Activated naive CD4-positive, alpha-beta T cell treated with Interleukin-2 at 50 U/mL for 16 hours (primary cell): ENCODE data around the gene MED9.
"Not testable (repeated sequence)": the region's sequence is repeated elsewhere in the genome, so short reads cannot be mapped to it uniquely, and the experiment has no call there.

Experiments used
- DNase-seq: peaks from one replicate; pipeline ENCODE4 v3.0.0-alpha.2; 2020

The MED9 gene

DNA sequence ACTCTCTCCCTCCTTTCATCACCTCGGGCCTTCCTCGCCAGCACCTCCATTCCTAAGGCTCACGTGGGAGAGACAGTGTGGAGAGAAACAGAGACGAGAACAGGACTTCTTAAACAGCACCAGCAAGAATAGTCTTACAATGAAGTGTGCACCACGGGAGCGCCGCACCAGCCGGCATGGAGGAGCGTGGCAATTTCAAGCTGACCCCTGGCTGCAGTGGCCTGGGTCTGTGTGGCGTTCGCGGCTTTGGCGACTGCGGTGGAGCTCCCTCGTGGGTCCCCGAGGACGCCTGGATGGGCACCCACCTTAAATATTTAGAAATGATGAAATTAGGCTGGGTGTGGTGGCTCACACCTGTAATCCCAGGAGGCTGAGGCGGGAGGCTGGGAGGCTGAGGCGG, 20.5 kb upstream of the MED9 start:
- no peak for DNase-seq

DNA sequence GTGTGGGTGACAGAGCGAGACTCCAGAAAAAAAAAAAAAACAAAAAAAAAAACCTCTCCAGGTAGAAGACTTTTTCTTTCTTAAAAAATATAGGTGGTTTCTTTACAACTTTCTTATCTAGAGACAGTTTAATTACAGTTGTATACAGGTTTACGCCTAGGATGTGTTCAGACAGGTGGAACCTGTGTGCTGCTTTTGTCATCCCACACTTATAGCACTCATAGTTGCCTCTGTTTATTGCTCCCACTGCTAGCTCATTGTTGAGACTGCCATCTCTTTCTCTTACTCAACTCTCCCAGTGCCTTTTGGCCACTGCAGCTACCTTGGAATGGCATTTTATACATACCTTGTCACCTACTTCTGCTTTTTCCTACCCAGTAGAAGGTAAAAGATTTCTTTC, 19.1 kb upstream of the MED9 start:
- DNase-seq, result no peak

DNA sequence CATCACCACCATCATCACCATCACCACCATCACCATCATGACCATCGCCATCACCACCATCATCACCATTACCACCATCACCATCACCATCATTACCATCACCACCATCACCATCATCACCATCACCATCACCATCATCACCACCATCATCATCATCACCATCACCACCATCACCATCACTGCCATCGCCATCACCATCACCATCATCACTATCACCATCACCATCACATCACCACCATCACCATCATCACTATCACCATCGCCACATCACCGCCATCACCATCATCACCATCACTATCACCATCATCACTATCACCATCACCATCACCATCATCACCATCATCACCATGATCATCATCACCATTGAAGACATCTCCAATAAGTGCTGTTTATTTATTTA, 16.8 kb upstream of the MED9 start:
- DNase-seq, result no peak

DNA sequence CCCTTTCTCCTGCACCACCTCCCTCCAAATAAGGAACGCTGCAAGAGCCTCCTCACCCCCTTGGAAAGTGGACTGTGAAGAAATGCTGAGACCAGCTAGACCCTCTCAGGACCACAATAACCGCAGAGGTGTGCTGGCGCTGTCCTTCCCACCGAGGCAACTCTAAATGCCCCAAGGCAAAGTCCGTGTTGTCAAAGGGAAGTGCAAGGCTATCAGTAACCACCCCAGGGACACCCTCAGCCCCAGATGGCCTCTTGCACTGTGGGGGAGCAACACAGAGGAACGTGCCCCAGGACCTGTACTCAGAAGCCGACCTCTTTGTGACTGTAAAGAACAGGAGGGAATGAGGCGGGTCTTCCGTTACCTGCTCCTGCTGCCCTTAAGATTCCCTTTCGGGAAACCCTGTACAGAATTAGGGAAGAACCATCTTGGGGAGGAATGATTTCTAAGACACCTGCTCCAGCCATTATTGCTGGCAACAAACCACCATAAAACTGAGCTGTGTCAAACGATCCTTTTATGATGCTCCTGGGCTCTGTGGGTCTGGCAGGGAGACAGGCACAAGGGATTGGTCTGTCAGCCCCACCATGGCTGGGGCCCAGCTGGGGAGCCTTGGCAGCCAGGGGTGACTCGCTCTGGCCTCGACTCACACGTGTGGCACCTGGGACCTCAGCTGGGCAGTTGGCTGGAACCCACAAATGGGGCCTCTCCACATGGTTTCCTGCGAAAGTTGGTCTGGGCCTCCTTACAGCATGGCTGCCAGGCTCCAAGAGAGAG, 14.6 kb upstream of the MED9 start:
- DNase-seq, result no peak

DNA sequence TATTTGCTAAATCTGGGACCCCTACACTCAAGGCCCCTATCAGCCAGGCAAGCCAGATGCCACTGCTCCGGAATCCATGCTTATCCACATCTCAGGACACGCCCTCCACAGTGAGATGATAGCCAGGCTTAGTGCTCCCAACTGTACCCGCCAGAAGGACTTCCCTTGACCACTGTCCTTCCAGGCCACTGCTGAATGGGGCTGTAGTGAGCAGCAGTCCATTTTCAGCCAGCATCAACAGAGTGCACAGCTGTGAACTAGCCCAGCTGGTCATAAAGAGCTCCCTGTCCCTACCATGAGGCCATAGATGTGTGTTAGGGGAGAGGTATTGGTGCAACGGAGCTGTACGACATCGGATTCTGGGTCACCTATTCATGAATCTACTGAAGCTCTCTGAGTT, 13.0 kb upstream of the MED9 start:
- DNase-seq, result no peak

DNA sequence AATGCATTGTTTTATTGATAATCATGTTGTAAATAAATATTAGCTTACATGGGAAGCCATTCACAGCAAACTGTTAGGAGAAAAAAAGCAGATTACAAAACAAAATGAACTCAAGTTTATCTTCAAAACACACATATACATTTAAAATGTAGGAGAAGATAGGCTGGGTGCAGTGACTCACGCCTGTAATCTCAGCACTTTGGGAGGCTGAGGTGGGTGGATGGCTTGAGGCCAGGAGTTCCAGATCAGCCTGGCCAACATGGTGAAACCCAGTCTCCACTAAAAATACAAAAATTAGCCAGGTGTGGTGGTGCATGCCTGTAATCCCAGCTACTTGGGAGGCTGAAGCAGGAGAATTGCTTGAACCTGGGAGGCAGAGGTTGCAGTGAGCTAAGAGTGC, 10.9 kb upstream of the MED9 start:
- not testable (repeated sequence) for DNase-seq

DNA sequence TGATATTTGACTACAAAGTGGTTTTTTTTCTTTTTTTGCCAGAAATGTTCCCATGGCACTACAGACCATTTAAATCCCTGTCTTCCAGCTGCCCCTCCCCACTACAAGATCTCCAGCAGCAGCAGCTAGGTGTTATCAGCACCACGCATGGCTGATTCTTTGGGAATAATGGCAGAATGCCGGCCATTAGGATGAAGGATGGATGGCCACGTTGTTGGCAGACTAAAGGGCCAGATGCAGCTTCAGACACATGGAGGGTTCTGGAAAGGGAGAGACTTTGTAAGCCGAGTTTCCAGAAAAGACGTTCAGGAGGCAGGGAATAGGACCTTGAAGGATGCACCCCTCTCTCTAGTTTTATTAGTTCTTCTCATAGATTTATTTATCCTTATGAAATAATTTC, 10.3 kb upstream of the MED9 start:
- no peak for DNase-seq

DNA sequence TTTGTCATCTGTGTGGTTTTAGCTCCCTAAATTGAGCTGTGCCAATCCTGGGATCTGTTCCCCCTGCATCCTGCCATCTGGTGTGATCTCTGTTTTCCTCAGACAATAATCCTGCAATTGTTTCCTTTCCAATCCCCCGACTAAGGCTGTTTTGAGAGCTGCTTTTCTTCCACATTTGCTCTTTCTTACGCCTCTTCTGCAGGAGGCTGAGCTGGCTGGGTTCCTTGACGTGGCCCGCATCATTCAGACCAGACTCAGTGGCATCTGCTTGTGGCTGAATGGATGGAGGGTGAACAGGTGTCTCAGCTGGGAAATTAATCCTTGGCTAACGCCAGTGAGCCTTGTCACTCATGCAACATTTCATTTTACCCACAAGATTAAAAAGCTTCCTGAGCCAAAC, 9.8 kb upstream of the MED9 start:
- DNase-seq, result no peak

DNA sequence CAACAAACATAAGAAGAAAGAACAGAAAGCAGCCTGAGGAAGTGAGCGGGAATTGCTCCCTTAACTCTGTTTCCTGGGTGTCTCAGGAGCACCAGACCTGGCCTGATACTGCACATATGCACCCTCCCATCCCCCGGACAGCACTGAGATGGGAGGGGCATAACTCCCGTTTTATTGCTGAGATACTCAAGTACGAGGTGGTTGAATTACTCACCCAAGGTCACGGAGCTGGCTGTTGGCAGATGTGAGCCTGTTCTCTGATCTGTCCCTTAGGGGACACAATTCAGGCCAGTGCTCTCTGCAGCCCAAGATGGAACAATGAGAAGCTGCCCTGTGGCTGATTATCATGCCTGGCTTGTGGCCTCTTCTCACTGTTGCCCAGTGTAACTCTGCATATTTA, 9.1 kb upstream of the MED9 start:
- DNase-seq, result no peak

DNA sequence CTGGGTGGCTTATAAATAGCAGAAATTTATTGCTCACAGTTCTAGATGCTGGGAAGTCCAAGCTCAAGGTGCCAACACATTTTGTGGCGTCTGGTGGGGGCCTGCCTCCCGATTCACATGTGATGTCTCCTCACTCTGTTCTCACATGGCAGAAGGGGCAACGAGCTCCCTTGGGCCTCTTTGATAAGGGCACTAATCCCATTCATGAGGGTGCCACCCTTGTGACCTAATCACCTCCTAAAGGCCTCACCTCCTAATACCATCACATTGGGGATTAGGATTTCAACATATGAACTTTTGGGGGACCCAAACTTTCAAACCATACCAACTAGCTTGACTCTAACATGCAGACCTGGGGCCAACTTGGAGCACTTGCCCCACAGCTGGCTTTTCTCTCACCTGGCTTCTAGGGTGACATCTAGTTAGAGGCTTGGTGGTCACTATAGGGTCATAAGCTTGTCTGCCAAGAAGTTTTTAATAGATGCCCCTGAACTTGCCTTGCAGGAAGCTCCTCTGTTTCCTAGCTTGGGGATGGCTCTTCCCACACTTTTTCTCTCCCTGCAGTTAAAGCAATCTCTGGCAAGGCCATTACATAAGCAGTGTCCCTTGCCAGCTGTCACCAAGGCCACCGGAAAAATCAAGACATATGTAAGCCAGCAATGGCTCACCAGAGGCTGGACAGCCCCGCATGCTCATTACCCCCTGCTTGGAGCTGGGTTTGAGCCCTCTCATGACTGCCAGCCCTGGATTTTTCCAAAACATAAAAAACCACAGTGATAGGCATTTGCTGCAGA, 8.4 kb upstream of the MED9 start:
- DNase-seq, result no peak

DNA sequence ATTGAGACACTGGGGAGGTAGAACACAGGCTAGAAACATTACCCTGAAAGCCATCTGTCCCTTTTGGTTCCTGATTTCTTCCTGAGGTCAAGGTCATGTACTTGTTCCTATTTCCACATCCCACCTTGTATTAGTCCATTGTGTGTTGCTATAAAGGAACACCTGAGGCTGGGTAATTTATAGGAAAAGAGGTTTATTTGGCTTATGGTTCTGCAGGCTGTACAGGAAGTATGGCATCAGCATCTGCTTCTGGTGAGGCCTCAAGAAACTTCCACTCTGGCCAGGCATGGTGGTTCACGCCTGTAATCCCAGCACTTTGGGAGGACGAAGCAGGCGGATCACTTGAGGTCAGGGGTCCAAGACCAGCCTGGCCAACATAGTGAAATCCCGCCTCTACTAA, 7.4 kb upstream of the MED9 start:
- no peak for DNase-seq

DNA sequence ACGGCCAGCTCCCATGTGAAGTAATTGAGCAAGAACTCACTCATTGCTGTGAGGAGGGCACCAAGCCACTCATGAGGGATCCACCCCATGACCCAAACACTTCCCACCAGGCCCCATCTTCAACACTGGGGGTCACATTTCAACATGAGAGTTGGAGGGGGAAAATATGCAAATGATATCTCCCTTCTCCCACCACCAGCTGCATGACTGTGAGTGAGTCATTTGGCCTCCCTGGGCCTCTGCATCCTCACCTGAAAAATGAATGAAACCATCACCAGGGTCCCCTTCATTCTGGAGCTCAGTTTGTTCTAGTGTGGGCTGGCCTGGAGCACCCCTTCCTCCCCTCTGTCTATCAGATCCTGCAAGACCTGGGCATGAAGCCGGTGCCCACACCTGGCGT, 6.8 kb upstream of the MED9 start:
- no peak for DNase-seq

DNA sequence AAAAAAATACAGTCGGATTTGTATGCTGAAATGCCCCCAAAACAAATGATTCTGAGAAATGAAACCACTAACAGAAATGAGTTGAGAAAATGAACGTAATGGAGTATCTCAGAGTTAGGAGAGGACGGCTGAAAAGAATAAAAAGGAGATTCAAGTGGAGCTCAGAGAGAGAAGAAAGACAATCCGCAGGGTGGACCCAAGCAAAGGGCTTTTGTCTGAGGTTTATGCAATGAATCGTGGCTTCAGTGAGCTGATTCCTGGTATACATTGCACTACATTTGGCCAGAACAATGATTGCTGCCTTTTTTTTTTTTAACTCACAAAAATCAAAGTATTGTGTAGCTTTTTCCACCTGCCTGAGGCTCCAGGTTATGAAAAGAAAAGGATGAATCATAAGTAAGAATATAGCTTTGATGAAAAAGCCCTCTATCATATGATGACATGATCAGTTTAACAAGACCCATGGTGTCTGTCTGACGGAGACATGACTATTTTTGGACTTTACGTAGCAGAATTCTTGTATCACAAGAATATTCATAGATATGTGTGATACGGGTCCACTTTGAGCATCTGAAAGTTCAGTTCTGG, 4.4 kb upstream of the MED9 start:
- no peak for DNase-seq

DNA sequence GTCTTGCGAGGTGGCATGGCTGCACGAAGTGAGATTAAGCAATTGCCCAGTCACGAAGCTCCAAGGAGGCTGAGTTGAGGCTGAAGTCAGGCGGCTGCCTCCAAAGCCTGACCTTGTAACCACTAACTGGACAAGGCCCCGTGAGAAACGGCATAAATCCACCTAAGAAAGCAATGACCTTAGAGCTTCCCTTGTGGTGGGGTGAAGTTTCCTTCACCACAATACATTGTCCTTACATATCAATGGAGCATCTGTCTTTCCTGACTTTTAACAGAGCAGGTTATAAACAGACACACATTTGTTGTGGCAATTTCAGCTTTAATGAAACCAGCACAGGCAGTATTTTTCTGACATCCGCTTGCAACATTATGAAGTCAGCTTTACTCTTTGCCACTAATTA, 2.5 kb upstream of the MED9 start:
- no peak for DNase-seq

DNA sequence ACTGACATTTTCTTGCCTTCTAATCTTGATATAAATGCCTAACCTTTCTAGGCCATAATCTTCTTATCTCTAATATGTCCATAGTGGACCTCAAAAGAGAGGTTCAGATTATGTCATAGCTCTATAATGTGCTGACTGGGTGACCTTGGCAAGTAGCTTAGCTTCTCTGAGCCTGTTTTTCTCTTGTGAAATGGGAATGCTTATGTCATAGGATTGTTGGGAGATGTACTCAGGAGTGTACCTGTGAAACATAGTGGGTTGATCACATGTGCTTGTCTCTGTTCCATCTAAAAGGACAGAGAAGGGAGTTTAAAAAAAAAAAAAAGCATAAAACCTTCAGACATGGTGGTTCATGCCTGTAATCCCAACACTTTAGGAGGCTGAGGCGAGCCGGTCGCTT, 2.4 kb downstream of the MED9 start:
- no peak for DNase-seq

DNA sequence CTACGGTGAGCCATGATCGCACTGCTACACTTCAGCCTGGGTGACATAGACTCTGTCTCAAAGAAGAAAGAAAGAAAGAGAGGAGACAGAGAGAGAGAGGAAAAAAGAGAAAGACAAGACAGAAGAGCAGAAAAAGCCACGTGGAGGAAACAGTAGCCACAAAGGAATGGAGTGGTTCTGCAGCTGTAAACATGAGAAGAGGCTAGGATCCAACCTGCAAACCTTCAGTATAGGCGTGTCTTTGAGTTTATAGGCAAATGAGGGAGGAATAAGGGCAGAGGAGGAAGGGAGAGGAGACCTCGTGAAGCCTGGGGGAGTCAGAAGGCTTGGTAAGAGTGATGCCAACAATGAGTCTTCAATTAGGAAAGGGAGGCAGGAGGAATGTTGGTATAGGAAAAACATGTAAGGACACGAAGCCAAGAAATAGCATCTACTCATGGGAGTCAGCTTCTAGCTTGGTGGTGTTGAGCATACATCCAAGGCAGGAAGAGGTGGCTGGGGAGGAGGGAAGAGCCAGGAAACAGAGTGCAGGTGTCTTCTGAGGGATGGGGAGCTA, 3.9 kb downstream of the MED9 start:
- DNase-seq, result no peak

DNA sequence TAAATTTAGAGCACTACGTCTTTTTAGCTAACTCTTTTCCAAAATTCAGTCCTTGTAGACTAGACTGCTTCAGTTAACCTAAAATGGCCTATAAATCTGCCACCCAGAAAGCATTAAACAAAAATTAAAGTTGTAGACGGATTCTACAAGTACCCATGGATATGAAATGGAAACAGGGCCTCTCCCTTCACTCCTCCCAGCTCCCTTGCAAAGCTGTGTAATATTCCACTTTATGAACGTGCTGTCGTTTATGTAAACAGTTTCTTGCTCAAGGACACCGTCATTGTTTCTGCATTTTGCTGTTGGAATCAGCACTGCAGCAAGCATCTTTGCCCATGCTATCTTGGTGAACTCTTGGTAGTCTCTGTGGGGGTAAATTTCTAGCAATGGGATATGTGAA, 5.1 kb downstream of the MED9 start:
- DNase-seq, result no peak

DNA sequence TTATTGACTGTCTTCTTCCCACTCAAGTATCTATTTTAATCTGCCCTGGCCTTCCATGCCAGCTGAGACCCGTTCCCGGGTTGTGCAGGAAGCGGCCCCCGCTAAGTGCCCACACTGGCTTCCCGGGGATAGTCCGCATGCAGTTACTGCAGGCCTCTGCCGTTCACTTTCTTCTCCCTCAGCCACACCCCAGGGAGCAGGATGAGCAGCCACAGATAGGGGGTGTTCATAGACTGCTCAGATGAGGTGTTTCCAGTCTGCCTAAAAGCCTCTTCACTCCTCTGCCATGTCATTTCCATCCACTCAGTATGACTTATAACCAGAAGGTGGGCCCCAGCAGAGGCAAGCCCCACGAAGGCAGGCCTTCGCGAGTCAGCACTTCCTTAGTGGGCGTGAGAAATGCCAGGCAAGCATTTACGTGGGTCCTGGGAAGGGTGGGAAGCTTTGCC, 7.7 kb downstream of the MED9 start:
- peak; percentile 39 for DNase-seq

DNA sequence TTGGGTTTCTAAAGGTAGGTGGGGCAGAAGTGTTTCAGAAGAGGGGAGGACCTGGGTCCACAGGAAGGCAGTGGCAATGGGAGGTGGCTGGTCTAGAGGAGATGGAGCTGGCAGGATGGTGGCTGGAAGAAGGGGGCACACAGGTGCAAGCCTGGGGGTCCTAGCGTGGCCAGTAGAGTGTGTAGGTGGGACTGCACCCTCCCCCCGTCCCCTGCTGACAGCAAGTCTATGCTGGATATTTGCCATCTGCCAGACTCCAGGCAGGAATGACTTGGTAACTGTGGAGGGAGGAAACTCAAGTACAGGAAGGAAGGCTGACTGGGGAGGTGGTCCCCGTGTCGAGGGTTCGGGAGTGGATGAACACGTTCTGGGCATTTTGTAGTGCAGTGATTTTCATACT, 8.6 kb downstream of the MED9 start:
- DNase-seq, result no peak

DNA sequence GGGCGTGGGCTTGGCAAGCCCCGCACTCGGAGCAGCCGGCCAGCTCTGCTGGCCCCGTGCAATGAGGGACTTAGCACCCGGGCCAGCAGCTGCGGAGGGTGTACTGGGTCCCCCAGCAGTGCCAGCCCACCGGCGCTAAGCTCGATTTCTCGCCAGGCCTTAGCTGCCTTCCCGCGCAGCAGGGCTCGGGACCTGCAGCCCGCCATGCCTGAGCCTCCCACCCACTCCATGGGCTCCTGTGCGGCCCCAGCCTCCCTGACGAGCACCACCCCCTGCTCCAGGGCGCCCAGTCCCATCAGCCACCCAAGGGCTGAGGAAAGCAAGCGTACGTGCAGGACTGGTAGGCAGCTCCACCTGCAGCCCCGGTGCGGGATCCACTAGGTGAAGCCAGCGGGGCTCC, 9.6 kb downstream of the MED9 start:
- not testable (repeated sequence) for DNase-seq

DNA sequence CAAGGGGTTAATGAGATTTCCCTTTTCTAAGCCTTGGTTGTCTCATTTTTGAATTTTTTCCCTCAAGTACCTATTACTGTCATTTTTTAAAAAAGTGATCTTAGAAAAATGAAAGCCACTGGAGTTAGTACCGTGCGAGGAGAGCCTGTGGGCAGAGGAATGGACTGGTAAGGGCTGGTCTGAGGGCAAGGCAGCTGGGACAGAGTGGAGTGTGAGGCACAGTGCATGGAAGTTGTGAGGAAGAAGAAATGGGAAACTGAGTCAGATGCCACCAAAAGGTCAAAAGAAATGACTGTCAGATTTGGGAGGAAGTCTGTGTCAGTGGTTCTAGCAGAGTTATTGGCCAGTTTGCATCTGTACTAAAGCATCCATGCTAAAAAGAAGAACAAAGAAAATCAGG, 11.2 kb downstream of the MED9 start:
- DNase-seq, result no peak

DNA sequence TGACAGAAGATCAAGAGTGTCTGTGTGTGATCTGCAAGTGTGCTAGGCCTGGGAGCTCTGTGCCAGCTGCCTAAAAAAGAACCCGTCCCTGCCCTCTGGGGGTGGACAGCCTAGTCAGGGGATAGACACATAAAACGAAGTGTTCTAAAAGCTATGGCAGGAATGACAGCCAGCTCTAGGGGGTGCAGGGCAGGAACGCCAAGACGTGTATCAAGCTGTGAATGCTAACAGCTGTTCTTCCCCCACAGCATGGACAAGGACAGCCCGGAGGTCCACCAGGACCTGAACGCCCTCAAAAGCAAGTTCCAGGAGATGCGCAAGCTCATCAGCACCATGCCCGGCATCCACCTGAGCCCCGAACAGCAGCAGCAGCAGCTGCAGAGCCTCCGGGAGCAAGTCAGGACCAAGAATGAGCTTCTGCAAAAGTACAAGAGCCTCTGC, 14.3 kb downstream of the MED9 start:
- no peak for DNase-seq

DNA sequence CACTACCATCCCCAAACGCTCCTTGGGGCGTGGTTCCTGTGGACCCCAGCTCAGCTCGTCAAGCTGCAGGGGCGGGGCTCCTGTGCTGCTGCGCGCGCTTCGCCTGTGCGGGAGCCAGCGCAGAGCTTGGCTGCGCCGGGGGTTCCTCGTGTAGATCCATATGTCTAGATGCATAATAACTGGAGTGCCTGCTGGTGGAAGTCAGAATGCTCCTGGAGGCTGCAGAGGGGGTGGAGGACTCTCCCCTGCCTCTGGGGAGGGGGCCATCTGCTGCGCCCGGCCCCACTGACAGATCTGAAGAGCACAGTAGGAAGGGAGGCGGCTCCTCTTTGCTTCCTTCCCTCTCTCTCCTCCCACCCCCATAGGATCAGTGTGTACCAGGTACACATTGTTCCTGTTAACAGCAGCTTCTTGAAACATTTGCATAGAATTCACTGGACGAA, 14.8 kb downstream of the MED9 start:
- no peak for DNase-seq

DNA sequence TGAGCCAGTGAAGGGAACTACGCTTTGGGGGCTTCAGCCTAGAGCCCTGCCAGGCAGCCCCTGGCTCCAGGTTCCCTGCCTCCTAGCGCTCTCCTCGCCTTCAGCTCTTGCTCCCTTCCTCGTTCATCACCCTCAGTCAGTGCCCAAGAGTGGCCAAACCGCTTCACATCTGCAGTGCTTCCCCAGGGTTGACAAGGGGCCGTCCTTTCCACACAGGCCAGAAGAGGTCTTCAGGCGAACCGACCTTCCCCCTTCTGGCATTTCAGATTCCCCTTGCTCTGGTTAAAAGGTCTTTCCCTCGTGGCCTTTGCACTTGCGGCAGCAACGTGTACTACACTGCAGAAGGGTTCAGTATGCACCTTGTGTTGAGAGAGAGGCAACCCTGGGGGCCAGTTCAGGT, 15.3 kb downstream of the MED9 start:
- DNase-seq, result no peak
